HepG2 (cell line): ENCODE data around the gene IL6R. TPM values are rescaled to one million over a fixed set of nuclear protein-coding genes. Genes with fewer than 3 reads are reported as not detected.

Experiments
- BHLHE40 ChIP-seq: IDR thresholded peaks from 2 replicates; pipeline ENCODE4 v1.6.1; 2011; ENCODE audit warnings: low read length, improper control_type of control experiment
- GRHL1 ChIP-seq: sonication (generic); formaldehyde crosslinking; conservative IDR thresholded peaks from 2 replicates; pipeline ENCODE4 v1.8.0; 2022; ENCODE audit warnings: missing genetic modification reagents
- HES4 ChIP-seq: sonication (generic); formaldehyde crosslinking; IDR thresholded peaks from 2 replicates; pipeline ENCODE4 v1.9.0; 2021; ENCODE audit warnings: mild to moderate bottlenecking, missing genetic modification reagents, borderline replicate concordance
- HMGXB3 ChIP-seq: sonication (generic); formaldehyde crosslinking; IDR thresholded peaks from 2 replicates; pipeline ENCODE4 v1.4.0; 2020; ENCODE audit warnings: missing genetic modification reagents, borderline replicate concordance
- HNF4A ChIP-seq: sonication (generic); formaldehyde crosslinking; IDR thresholded peaks from 2 replicates; pipeline ENCODE4 v1.4.0; 2020; ENCODE audit warnings: missing genetic modification reagents
- KMT2A ChIP-seq: sonication (generic); formaldehyde crosslinking; IDR thresholded peaks from 2 replicates; pipeline ENCODE4 v1.4.0; 2020; ENCODE audit warnings: missing genetic modification reagents
- KMT2B ChIP-seq: IDR thresholded peaks from 2 replicates; pipeline ENCODE4 v1.6.1; 2016; ENCODE audit warnings: missing genetic modification reagents, missing compliant biosample characterization
- NFYB ChIP-seq: sonication (generic); formaldehyde crosslinking; IDR thresholded peaks from 2 replicates; pipeline ENCODE4 v1.4.0; 2020; ENCODE audit warnings: missing genetic modification reagents
- NR2F6 ChIP-seq, 2 experiments: IDR thresholded peaks; 2 replicates each; pipeline ENCODE4 v1.6.1; 2016; ENCODE audit warnings: antibody characterized with exemption in 1 of 2, mild to moderate bottlenecking in 1 of 2
- RFXANK ChIP-seq: IDR thresholded peaks from 2 replicates; pipeline ENCODE4 v1.6.1; 2016
- SSRP1 ChIP-seq: IDR thresholded peaks from 2 replicates; pipeline ENCODE4 v1.6.1; 2016; ENCODE audit warnings: control low read depth
- TBX2 ChIP-seq: sonication (generic); formaldehyde crosslinking; IDR thresholded peaks from 2 replicates; pipeline ENCODE4 v1.5.0; 2020; ENCODE audit warnings: missing genetic modification reagents, mild to moderate bottlenecking, borderline replicate concordance
- ZNF138 ChIP-seq: sonication (generic); formaldehyde crosslinking; IDR thresholded peaks from 2 replicates; pipeline ENCODE4 v1.5.0; 2020; ENCODE audit warnings: mild to moderate bottlenecking, low read depth, missing genetic modification reagents
- ZNF503 ChIP-seq: sonication (generic); formaldehyde crosslinking; IDR thresholded peaks from 2 replicates; pipeline ENCODE4 v1.4.0; 2020; ENCODE audit warnings: missing genetic modification reagents
- ZNF629 ChIP-seq: sonication (generic); formaldehyde crosslinking; conservative IDR thresholded peaks from 2 replicates; pipeline ENCODE4 v1.5.0; 2020; ENCODE audit warnings: missing genetic modification reagents
- ZNF691 ChIP-seq: sonication (generic); formaldehyde crosslinking; IDR thresholded peaks from 2 replicates; pipeline ENCODE4 v1.4.0; 2020; ENCODE audit warnings: missing genetic modification reagents, low read depth, mild to moderate bottlenecking, borderline replicate concordance
- ZNF800 ChIP-seq: sonication (generic); formaldehyde crosslinking; IDR thresholded peaks from 2 replicates; pipeline ENCODE4 v1.4.0; 2020; ENCODE audit warnings: missing genetic modification reagents
- ZNF841 ChIP-seq: sonication (generic); formaldehyde crosslinking; IDR thresholded peaks from 2 replicates; pipeline ENCODE4 v1.8.1; 2023; ENCODE audit warnings: missing genetic modification reagents, borderline replicate concordance
- polyA plus RNA-seq, 8 experiments: library from polyadenylated mRNA; depleted of rRNA in 3 of 8; stranded (reverse) in 7 of 8; unstranded in 1 of 8; fragments of >200 nt; fragmentation: Illumina TruSeq in 4 of 8; extraction: Trizol in 4 of 8; gene quantifications; 2 replicates each; pipeline versions ENCODE4 v1.2.1 to v1.2.3, GENCODE V29; 2011 to 2016; ENCODE audit warnings: low read depth in 4 of 8, missing spikeins in 1 of 8, mixed read lengths in 1 of 8; ENCODE audit not compliant: insufficient read depth in 1 of 8
- total RNA-seq, 5 experiments: library from RNA; depleted of rRNA; stranded (reverse); fragments of >200 nt; fragmentation: Illumina TruSeq; extraction: Trizol; gene quantifications; 2 replicates each; pipeline ENCODE4 v1.2.3, GENCODE V29; 2016; ENCODE audit warnings: low read depth in 1 of 5

The IL6R gene
- total and polyA plus RNA-seq, 2 of the 13 experiments (the other 11 are each of a cell fraction or from before 2014, with no cell fraction given) = 5.0 to 24.5 TPM

- no peak for TF ChIP-seq HMGXB3 (CRISPR knock-in tag)
- TF ChIP-seq ZNF691 (CRISPR knock-in tag) = 0 out of 2 replicates have a peak, but pooled peaks have one; percentile 40
- peak; percentile 53 for TF ChIP-seq HNF4A (CRISPR knock-in tag)
- TF ChIP-seq ZNF629 (CRISPR knock-in tag) = no peak
- TF ChIP-seq KMT2A = no peak
- no peak for TF ChIP-seq ZNF841 (CRISPR knock-in tag)
- no peak for TF ChIP-seq GRHL1
- TF ChIP-seq KMT2B (CRISPR knock-in tag) = no peak
- TF ChIP-seq TBX2 = peak; percentile 25; the same call in 1 of the 2 replicates
- TF ChIP-seq ZNF138 (CRISPR knock-in tag) = no peak
- no peak for TF ChIP-seq ZNF503 (CRISPR knock-in tag)
- peak; percentile 51; the same call in 1 of the 2 replicates for TF ChIP-seq NR2F6 (IDR thresholded peaks at IDR 0.05)
- peak; percentile 7; the same call in 1 of the 2 replicates for TF ChIP-seq NR2F6 (CRISPR knock-in tag; IDR thresholded peaks at IDR 0.05)
- no peak for TF ChIP-seq RFXANK
- TF ChIP-seq BHLHE40 = no peak
- TF ChIP-seq HES4 = no peak
- TF ChIP-seq ZNF800 = no peak
- no peak for TF ChIP-seq SSRP1 (CRISPR knock-in tag)
- TF ChIP-seq NFYB (CRISPR knock-in tag) = no peak
Observed at GRCh38 chr1:154410185-154410827, 5.2 kb downstream of the IL6R start (continued).
